Amniotic stem cell (primary cell): Measurements from ENCODE around the gene ARL4A.

Source experiments
- DNase-seq: peaks from one replicate; lab custom pipeline; 2025; lab: John Stamatoyannopoulos, UW

ARL4A gene

GRCh38 chr7:12703881-12704280, 16.4 kb downstream of the ARL4A start:
- DNase-seq = no peak

GRCh38 chr7:12705878-12706277, 18.4 kb downstream of the ARL4A start:
- DNase-seq = no peak

DNA sequence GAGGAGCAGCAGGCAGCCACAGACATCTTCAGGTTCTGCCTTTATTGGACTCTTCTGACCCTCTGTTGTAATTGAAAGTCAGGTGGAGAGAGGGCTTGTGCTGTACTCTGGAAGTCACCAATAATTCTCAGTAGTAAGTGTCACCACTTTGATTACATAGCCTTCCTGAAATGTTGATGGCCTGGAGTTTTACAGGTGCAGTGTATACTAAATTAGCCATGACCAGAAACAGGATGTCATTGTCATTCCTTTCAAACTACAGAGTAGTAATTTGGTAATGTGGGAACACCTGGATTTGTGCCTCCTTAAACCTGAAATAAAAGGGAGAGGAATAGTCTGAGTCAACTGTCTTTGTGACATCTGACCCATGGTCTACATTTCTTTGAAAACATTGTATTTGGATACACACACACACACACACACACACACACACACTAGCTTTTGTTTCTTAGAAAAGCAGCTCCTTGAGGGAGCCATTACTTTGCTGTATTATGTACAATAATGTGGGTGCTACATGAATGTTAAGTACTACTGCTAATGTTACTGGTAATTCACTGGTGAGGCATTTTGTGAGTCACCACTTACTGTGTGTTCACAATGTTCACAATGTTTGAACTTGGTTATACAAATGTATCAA, 19.6 kb downstream of the ARL4A start:
- no peak for DNase-seq

DNA sequence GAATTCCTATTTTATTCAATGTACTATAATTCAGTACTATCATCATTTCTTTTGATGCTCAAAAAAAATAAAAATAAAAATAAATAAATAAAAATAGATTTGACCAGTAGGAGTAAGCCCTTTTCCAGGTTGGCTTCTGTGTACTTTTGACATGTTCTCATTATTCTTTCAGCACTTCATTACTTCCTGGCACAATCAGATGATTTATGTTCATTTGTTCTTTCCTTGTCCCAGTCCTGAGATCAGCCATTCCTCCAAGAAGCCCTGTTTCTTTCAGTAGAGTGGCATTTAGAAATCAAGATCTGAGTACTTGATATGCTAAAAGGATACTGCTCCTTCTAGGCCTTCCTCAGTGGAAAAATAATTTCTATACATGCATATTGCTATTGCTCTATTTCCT, 20.9 kb downstream of the ARL4A start:
- no peak for DNase-seq

- no peak for DNase-seq
Measured at GRCh38 chr7:12709726-12710502, 22.5 kb downstream of the ARL4A start.

DNA sequence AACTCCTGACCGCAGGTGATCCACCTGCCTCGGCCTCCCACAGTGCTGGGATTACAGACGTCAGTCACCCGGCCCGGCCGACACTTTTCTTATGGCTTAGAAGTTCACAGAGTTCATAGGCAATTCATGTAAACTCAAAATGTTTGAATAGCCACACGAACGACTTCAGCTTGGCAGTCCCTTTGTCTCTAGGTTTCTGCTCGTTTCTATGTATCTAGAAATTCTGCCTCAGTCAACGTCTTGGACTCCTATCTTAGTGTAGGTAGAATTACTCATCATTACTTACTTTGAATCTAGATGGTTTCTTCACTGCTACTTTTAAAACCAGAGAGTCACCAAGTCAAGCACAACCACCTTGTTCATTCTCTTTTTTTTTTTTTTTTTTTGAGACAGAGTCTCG, 23.7 kb downstream of the ARL4A start:
- no peak for DNase-seq

DNA sequence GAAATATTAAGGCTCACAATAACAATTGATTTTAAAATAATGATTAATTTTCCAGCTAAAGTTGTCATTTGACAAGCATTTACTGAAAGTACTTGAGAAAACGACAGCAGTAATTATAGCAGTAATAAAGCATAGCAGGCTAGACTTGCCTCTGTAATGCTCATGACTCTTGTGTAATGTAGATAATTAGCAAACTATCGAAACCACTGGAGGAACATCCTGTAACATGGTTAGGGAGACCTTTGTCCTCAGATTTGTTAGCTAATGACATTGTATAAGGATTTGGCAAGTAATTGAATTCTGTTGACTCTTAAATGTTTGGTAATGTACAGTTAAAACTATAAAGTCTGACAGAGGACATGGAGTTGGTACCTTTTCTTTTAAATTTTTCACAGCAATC, 24.8 kb downstream of the ARL4A start:
- DNase-seq = no peak

GRCh38 chr7:12713625-12714378, 26.4 kb downstream of the ARL4A start:
- no peak for DNase-seq

DNA sequence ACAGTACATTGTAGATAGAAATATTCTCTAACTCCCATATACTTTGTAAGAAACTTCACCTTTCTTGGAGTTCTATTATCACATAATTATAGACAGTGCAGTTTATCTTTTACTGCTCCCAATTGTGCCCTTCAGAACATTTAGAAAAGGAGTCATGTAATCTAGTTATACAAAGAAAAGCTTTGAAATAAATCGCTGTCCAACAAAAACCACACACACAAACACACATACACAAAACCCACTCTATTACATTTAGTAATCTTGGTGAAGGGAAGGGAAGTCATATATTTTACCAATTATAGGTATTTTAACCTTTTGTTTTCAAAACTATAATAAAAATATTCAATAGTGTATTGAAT, 26.9 kb downstream of the ARL4A start:
- no peak for DNase-seq

GRCh38 chr7:12715372-12716133, 28.1 kb downstream of the ARL4A start:
- DNase-seq = peak; percentile 62

DNA sequence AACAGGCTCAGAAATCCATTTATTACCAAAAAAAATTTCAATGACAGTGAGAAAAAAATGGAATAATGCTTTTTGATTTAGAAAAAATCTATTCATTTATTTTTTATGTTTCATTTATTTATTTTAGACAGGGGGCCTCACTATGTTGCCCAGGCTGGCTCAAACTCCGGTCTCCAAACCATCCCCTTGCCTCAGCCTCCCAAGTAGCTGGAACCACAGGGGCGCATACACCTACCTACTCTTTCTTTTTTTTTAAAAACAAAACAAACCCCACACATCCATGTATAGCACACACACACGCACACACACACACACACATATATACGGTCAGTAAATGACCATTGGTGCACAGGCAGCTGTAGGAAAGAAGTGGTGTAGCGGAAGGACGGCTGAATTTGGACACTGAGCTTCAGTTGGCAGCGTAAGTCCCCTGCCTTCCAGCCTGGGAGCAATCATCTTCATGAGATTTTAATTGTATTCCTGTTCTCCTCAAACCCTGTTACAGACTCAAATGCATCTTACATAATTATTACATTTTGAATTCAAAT, 28.8 kb downstream of the ARL4A start:
- DNase-seq = no peak

DNA sequence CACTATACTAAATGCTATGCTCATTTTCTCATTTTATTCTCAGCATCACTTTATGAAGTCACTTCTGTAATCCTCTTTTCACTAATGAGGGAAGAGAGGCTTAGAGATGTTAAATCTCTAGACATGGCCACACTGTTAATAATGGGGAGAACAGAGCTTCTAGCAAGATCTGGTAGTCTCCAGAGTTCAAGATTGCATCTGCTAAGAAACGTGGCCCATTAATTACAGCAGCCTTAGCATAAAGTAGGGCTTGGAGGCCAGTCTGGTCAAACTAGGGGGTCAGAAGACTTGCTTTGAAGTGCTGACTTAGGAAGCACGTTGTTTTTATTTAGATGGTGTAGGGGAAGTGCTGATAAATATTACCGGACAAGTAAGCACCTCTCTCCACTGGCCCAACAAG, 29.3 kb downstream of the ARL4A start:
- no peak for DNase-seq

GRCh38 chr7:12719141-12719919, 31.9 kb downstream of the ARL4A start:
- peak; percentile 55 for DNase-seq

DNA sequence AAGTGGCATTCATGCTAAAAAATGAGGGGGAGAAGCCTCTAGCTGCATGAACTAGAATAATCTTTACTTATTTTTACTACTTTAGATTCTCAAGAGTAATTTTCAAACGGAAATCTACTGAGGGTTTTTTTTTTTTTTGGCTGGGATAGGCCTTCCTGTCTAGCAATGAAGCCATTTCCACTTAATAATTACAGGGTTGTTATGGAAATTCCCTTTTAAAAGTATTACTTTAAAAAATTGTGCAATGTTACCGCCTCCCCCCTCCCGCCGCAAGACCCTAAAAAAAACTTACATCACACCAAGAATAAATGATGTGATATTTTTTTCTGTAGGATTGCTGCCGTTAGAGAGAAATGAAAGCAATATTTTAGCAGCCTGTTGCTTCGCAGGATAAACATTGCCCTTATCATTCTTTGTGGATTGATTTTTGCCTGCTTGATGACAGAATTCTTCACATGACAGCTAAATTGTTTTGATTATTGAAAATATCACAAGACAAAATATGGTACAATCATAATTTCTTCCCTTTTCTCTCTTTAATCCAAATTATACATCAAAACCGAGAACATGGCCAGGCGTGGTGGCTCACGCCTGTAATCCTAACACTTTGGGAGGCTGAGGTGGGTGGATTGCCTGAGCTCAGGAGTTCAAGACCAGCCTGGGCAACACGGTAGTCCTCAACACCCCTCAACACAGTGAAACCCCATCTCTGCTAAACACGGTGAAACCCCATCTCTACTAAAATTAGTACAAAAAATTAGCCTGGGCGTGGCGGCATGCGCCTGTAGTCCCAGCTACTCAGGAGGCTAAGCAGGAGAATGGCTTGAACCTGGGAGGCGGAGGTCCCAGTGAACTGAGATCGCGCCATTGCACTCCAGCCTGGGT, 32.8 kb downstream of the ARL4A start:
- no peak for DNase-seq

DNA sequence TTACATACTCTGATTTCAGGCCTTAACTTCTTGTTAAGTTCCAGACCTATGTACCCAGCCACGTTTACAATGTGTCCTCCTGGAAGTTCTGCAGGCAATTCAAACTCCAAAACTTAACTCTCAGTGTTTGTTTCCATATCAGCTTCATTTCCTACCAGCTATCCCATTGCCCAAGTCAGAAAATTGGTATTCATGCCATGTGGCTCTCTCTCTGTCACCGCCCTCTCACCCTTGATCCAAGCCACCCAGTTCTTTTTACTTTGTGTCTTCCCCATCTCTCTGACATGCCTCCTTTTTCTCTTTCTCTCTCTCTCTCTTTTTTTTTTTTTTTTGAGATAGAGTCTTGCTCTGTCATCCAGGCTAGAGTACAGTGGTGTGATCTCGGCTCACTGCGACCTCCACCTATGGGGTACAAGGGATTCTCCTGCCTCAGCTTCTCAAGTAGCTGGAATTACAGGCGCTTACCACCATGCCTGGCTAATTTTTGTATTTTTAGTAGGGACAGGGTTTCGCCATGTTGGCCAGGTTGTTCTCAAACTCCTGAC, 33.9 kb downstream of the ARL4A start:
- no peak for DNase-seq

DNA sequence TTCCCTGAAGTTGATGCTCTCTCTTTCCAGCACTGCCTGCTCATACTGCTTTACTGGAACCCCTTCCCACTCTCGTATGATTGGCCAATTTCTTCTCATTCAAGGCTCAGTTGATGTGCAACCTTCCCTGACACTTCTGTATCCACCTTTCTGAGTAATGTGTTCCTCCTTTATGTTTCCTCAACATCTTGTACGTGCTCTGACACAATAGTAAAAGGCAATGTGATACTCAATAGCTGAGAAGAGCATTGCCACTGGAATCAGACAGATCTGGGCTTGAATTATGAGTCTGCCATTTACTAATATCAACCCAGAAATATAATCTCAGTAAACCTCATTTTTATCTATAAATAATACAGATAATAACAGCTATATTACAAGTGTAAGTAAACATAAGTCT, 34.7 kb downstream of the ARL4A start:
- DNase-seq = no peak

GRCh38 chr7:12722636-12723605, 35.5 kb downstream of the ARL4A start:
- DNase-seq = no peak

GRCh38 chr7:12725575-12726316, 38.3 kb downstream of the ARL4A start:
- no peak for DNase-seq
